MM.1S (cell line): ENCODE results near the gene FGF12.

Experiments
- CTCF ChIP-seq: fragments of 300-600 bp; sonication (generic); IDR thresholded peaks from 2 replicates; pipeline ENCODE4 v1.5.1; 2016; ENCODE audit warnings: antibody characterized with exemption, low read length, mixed read lengths
- EZH2phosphoT487 ChIP-seq: fragments of 300-600 bp; sonication (generic); IDR thresholded peaks from 2 replicates; pipeline ENCODE4 v1.6.1; 2018; ENCODE audit warnings: antibody characterized with exemption, low read length

- TF ChIP-seq CTCF: no peak
- TF ChIP-seq EZH2phosphoT487: no peak
These were observed 308.0 kb downstream of the FGF12 start for GRCh38 chr3:192419312-192419711.
